Measurements from ENCODE around the gene RPA1. TPM values are rescaled to one million over a fixed set of nuclear protein-coding genes. Genes with fewer than 3 reads are reported as not detected.
A peak's percentile ranks its signal among the peaks of the same experiment; 100 is the strongest.

The RPA1 gene
- polyA plus RNA-seq, 3 donors = 18.5 to 27.4 (median 23.8) TPM

- TF ChIP-seq, protein P1, sequence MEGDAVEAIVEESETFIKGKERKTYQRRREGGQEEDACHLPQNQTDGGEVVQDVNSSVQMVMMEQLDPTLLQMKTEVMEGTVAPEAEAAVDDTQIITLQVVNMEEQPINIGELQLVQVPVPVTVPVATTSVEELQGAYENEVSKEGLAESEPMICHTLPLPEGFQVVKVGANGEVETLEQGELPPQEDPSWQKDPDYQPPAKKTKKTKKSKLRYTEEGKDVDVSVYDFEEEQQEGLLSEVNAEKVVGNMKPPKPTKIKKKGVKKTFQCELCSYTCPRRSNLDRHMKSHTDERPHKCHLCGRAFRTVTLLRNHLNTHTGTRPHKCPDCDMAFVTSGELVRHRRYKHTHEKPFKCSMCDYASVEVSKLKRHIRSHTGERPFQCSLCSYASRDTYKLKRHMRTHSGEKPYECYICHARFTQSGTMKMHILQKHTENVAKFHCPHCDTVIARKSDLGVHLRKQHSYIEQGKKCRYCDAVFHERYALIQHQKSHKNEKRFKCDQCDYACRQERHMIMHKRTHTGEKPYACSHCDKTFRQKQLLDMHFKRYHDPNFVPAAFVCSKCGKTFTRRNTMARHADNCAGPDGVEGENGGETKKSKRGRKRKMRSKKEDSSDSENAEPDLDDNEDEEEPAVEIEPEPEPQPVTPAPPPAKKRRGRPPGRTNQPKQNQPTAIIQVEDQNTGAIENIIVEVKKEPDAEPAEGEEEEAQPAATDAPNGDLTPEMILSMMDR (IDR thresholded peaks at IDR 0.05) = no peak
- H3K79me2 ChIP-seq (ENCODE audit: insufficient read depth, low read length) = peaks cover 8% of the 10 kb centered on the region
- WGBS (ENCODE audit: insufficient coverage) = 98% methylated on average over 12 of the region's 23 CpGs
Observed at GRCh38 chr17:1792495-1793446, 37.0 kb upstream of the RPA1 start.

GRCh38 chr17:1793447-1793806, 36.4 kb upstream of the RPA1 start:
- H3K27ac ChIP-seq (ENCODE audit: low read depth in 1 of 2, low read length in 2 of 2) = peak overlapping the region in 1 of 2 donors; percentile 3
- no peaks in the 10 kb centered on the region for H3K36me3 ChIP-seq (replicated peaks in 1 of 2; ENCODE audit: control insufficient read depth in 1 of 2, insufficient read depth in 2 of 2, low read length in 2 of 2)
- H3K9ac ChIP-seq (ENCODE audit: insufficient read depth, low read length, poor library complexity, severe bottlenecking) = no peak overlapping the region
- Mint-ChIP-seq H3K4me1 (no peaks in the 10 kb centered on the region), H3K27ac (peak overlapping the region in 2 of 7 donors; percentile 42 to 61), H3K36me3 (peaks cover 15 to 36% of the 10 kb centered on the region in 2 donors), H3K4me3 (no peak overlapping the region), H3K9me3 (peaks cover 0 to 2% (median 0%) of the 10 kb centered on the region in 7 donors), H3K27me3 (ENCODE audit: low read depth in 3 of 3) (peaks cover 0 to 1% (median 0%) of the 10 kb centered on the region in 3 donors)
- DNase-seq = no peak
- intact Hi-C loops (cut with micrococcal nuclease) = no loop called here
- TF ChIP-seq, protein P1 (IDR thresholded peaks at IDR 0.05) = no peak
- H2AFZ ChIP-seq (ENCODE audit: insufficient read depth, low read depth, low read length, poor library complexity, severe bottlenecking) = no peak overlapping the region
- H3K4me3 ChIP-seq (replicated peaks in 1 of 3; ENCODE audit: low read depth in 2 of 3, low read length in 3 of 3) = no peak overlapping the region
- H4K20me1 ChIP-seq (ENCODE audit: insufficient read depth, low read length) = no peaks in the 10 kb centered on the region
- H3K27me3 ChIP-seq (ENCODE audit: control insufficient read depth in 2 of 2, insufficient read depth in 2 of 2, low read length in 2 of 2) = no peaks in the 10 kb centered on the region
- peaks cover 8% of the 10 kb centered on the region for H3K79me2 ChIP-seq (ENCODE audit: insufficient read depth, low read length)
- H3K4me2 ChIP-seq (replicated peaks; ENCODE audit: extremely low read depth, low read length, poor library complexity, severe bottlenecking) = no peak overlapping the region
- H3K9me3 ChIP-seq (replicated peaks in 1 of 2; ENCODE audit: control insufficient read depth in 1 of 2, insufficient read depth in 1 of 2, low read length in 2 of 2) = no peaks in the 10 kb centered on the region
- no CpG with 5 or more reads among the region's 1 CpG for WGBS (ENCODE audit: insufficient coverage)
- no peaks in the 10 kb centered on the region for H3K4me1 ChIP-seq (ENCODE audit: control insufficient read depth in 1 of 2, insufficient read depth in 2 of 2, low read length in 2 of 2)

More at GRCh38 chr17:1792495-1793446, 37.0 kb upstream of the RPA1 start:
- no peak overlapping the region for H3K4me3 Mint-ChIP-seq
- Histone ChIP-seq H3K9ac (ENCODE audit: insufficient read depth, low read length, poor library complexity, severe bottlenecking) (no peak overlapping the region), H3K36me3 (replicated peaks in 1 of 2; ENCODE audit: control insufficient read depth in 1 of 2, insufficient read depth in 2 of 2, low read length in 2 of 2) (peaks cover 0 to under 1% of the 10 kb centered on the region in 2 donors), H2AFZ (ENCODE audit: insufficient read depth, low read depth, low read length, poor library complexity, severe bottlenecking) (no peak overlapping the region), H4K20me1 (ENCODE audit: insufficient read depth, low read length) (no peaks in the 10 kb centered on the region), H3K4me2 (replicated peaks; ENCODE audit: extremely low read depth, low read length, poor library complexity, severe bottlenecking) (no peak overlapping the region), H3K27ac (ENCODE audit: low read depth in 1 of 2, low read length in 2 of 2) (peak overlapping the region in 1 of 2 donors; percentile 3), H3K9me3 (replicated peaks in 1 of 2; ENCODE audit: control insufficient read depth in 1 of 2, insufficient read depth in 1 of 2, low read length in 2 of 2) (no peaks in the 10 kb centered on the region), H3K27me3 (ENCODE audit: control insufficient read depth in 2 of 2, insufficient read depth in 2 of 2, low read length in 2 of 2) (no peaks in the 10 kb centered on the region), H3K4me1 (ENCODE audit: control insufficient read depth in 1 of 2, insufficient read depth in 2 of 2, low read length in 2 of 2) (no peaks in the 10 kb centered on the region), H3K4me3 (replicated peaks in 1 of 3; ENCODE audit: low read depth in 2 of 3, low read length in 3 of 3) (no peak overlapping the region)
- H3K4me1 Mint-ChIP-seq = no peaks in the 10 kb centered on the region
- H3K36me3 Mint-ChIP-seq = peaks cover 15 to 34% of the 10 kb centered on the region in 2 donors
- peaks cover 0 to 1% (median 0%) of the 10 kb centered on the region in 3 donors for H3K27me3 Mint-ChIP-seq (ENCODE audit: low read depth in 3 of 3)
- intact Hi-C loops (cut with micrococcal nuclease) = no loop called here
- DNase-seq = no peak
- peaks cover 0 to 2% (median 0%) of the 10 kb centered on the region in 7 donors for H3K9me3 Mint-ChIP-seq
- H3K27ac Mint-ChIP-seq = peak overlapping the region in 2 of 7 donors; percentile 42 to 61

All from CD14-positive monocyte (primary cell).